Uterus (tissue), 4 donors: ENCODE measurements around the gene NDUFA13. TPM values are rescaled to one million over a fixed set of nuclear protein-coding genes. Genes with fewer than 3 reads are reported as not detected.

Source experiments
- DNase-seq, 2 donors: peaks; one replicate each; pipeline ENCODE4 v3.0.0-alpha.2; 2019 to 2020
- H3K27ac ChIP-seq, 2 donors: fragments of 200-600 bp; sonication (generic); 1 replicate in 1 of 2; 2 replicates in 1 of 2; pipeline ENCODE4 v1.5.1; 2016 to 2018
- H3K27me3 ChIP-seq, 2 donors: fragments of 200-600 bp; sonication (generic); one replicate each; pipeline ENCODE4 v1.5.1; 2018 to 2019; ENCODE audit warnings: control low read depth in 1 of 2
- H3K36me3 ChIP-seq, 2 donors: fragments of 200-600 bp; sonication (generic); one replicate each; pipeline ENCODE4 v1.5.1; 2019; ENCODE audit warnings: control low read depth in 1 of 2
- H3K4me1 ChIP-seq, 2 donors: fragments of 200-600 bp; sonication (generic); one replicate each; pipeline ENCODE4 v1.5.1; 2018 to 2019; ENCODE audit warnings: control low read depth in 1 of 2
- H3K4me3 ChIP-seq, 2 donors: fragments of 200-600 bp; sonication (generic); 1 replicate in 1 of 2; 2 replicates in 1 of 2; pipeline ENCODE4 v1.5.1; 2018 to 2019; ENCODE audit warnings: mild to moderate bottlenecking in 1 of 2
- H3K9me3 ChIP-seq, 2 donors: fragments of 200-600 bp; sonication (generic); one replicate each; pipeline ENCODE4 v1.5.1; 2019; ENCODE audit warnings: control low read depth in 1 of 2
- CTCF ChIP-seq, 4 experiments: fragments of 200-600 bp in 2 of 4; fragments of 450-650 bp in 2 of 4; sonication (generic) in 2 of 4; IDR thresholded peaks; one replicate each; pipeline ENCODE4 v1.5.1; 2016 to 2019; ENCODE audit warnings: antibody characterized with exemption in 4 of 4, mild to moderate bottlenecking in 2 of 4, moderate library complexity in 1 of 4
- POLR2A ChIP-seq, 2 donors: fragments of 450-650 bp; IDR thresholded peaks; one replicate each; pipeline ENCODE4 v1.6.1; 2016; ENCODE audit warnings: antibody characterized with exemption in 2 of 2, mild to moderate bottlenecking in 1 of 2, moderate library complexity in 1 of 2
- intact Hi-C: fragments of 100-400 bp; cut with DNase I; formaldehyde crosslinking; loops from one replicate; pipeline ENCODE4 v1.15.1; 2023; ENCODE audit warnings: low total_unique reads
- total RNA-seq, 4 donors: library from RNA; depleted of rRNA in 3 of 4; stranded (reverse); fragments of >200 nt in 3 of 4; gene quantifications; one replicate each; pipeline versions ENCODE4 v1.1.0 to v1.2.4, GENCODE V29; 2014 to 2023
- donor health status: DM: yes; HTN: yes; CAD: no.

The NDUFA13 gene
- total RNA-seq, 4 donors from 2014 or later = 28.6 to 204 (median 60.9) TPM

- TF ChIP-seq CTCF (IDR thresholded peaks at IDR 0.05) = no peak
- no peak overlapping the region for H3K4me3 ChIP-seq
- H3K36me3 ChIP-seq = no peaks in the 10 kb centered on the region
- DNase-seq = no peak
- no peaks in the 10 kb centered on the region for H3K4me1 ChIP-seq
- no peak overlapping the region for H3K27ac ChIP-seq
- intact Hi-C loops = no loop called here
- H3K27me3 ChIP-seq = no peaks in the 10 kb centered on the region
- H3K9me3 ChIP-seq = no peaks in the 10 kb centered on the region
Observed at GRCh38 chr19:19561946-19562664, 46.1 kb downstream of the NDUFA13 start.

- H3K27me3 ChIP-seq = no peaks in the 10 kb centered on the region
- TF ChIP-seq CTCF (IDR thresholded peaks at IDR 0.05) = no peak
- no peak for TF ChIP-seq POLR2A (IDR thresholded peaks at IDR 0.05)
- no peaks in the 10 kb centered on the region for H3K4me1 ChIP-seq
- intact Hi-C loops = no loop called here
- DNase-seq = no peak
- H3K4me3 ChIP-seq = no peak overlapping the region
- H3K36me3 ChIP-seq = no peaks in the 10 kb centered on the region
- H3K27ac ChIP-seq = no peak overlapping the region
- no peaks in the 10 kb centered on the region for H3K9me3 ChIP-seq
Observed at GRCh38 chr19:19562665-19563347, 46.8 kb downstream of the NDUFA13 start.

GRCh38 chr19:19563348-19563848 is 47.4 kb downstream of the NDUFA13 start:
- Histone ChIP-seq H3K27me3 (no peaks in the 10 kb centered on the region), H3K4me1 (no peaks in the 10 kb centered on the region), H3K36me3 (no peaks in the 10 kb centered on the region), H3K27ac (no peak overlapping the region), H3K9me3 (no peaks in the 10 kb centered on the region), H3K4me3 (no peak overlapping the region)
- TF ChIP-seq POLR2A (IDR thresholded peaks at IDR 0.05) = no peak
- no peak for TF ChIP-seq CTCF (IDR thresholded peaks at IDR 0.05)
- no peak for DNase-seq
- intact Hi-C loops = no loop called here

- Histone ChIP-seq H3K9me3 (no peaks in the 10 kb centered on the region), H3K27me3 (no peaks in the 10 kb centered on the region), H3K27ac (no peak overlapping the region), H3K4me3 (no peak overlapping the region), H3K36me3 (no peaks in the 10 kb centered on the region), H3K4me1 (no peaks in the 10 kb centered on the region)
- TF ChIP-seq POLR2A (IDR thresholded peaks at IDR 0.05) (no peak), CTCF (IDR thresholded peaks at IDR 0.05) (no peak)
- intact Hi-C loops = no loop called here
- no peak for DNase-seq
Observed at GRCh38 chr19:19566306-19566705, 50.3 kb downstream of the NDUFA13 start.

GRCh38 chr19:19567391-19567790 is 51.4 kb downstream of the NDUFA13 start:
- H3K27ac ChIP-seq = no peak overlapping the region
- no peaks in the 10 kb centered on the region for H3K4me1 ChIP-seq
- H3K36me3 ChIP-seq = no peaks in the 10 kb centered on the region
- TF ChIP-seq CTCF (IDR thresholded peaks at IDR 0.05) (no peak), POLR2A (IDR thresholded peaks at IDR 0.05) (no peak)
- intact Hi-C loops = no loop called here
- no peaks in the 10 kb centered on the region for H3K27me3 ChIP-seq
- DNase-seq = no peak
- H3K4me3 ChIP-seq = no peak overlapping the region
- no peaks in the 10 kb centered on the region for H3K9me3 ChIP-seq
